T47D (cell line): ENCODE measurements around the gene TIPARP.

Experiments used
- DNase-seq, 2 experiments: peaks; one replicate each; pipeline versions ENCODE4 v3.0.0 to v3.0.0-alpha.2; 2011 to 2012; ENCODE audit warnings: low read depth in 1 of 2, low spot score in 1 of 2
- JUND ChIP-seq: IDR thresholded peaks from 2 replicates; pipeline ENCODE4 v1.6.1; 2012; ENCODE audit warnings: low read depth
- in situ Hi-C: cut with HindIII; loops from 2 replicates; pipeline ENCODE4 v1.10.0; 2016; ENCODE audit warnings: low sequenced_read_pairs, low pct_unique_long_range_greater_than_20kb

The TIPARP gene

DNA sequence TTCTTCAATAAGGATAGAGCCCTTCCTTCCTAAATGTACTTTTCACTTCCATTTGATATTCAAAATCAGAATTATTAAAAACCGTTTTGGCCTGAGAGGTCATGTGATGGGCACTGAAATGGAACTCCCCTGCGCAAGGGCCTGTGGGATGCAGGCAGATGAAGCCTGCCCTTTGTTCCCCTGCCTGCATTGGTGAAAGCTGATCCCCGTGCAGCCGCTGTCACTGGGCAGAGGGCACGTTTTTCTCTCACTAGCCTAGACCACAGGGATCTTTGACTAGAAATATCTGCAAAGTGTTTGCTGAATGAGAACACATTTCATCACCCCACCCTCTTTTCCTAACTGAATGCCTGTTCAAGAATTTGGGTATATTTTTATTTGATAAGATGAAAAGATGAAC lies 74.9 kb downstream of the TIPARP start:
- no peak for TF ChIP-seq JUND
- in situ Hi-C loops, result no loop called here
- DNase-seq, result no peak

DNA sequence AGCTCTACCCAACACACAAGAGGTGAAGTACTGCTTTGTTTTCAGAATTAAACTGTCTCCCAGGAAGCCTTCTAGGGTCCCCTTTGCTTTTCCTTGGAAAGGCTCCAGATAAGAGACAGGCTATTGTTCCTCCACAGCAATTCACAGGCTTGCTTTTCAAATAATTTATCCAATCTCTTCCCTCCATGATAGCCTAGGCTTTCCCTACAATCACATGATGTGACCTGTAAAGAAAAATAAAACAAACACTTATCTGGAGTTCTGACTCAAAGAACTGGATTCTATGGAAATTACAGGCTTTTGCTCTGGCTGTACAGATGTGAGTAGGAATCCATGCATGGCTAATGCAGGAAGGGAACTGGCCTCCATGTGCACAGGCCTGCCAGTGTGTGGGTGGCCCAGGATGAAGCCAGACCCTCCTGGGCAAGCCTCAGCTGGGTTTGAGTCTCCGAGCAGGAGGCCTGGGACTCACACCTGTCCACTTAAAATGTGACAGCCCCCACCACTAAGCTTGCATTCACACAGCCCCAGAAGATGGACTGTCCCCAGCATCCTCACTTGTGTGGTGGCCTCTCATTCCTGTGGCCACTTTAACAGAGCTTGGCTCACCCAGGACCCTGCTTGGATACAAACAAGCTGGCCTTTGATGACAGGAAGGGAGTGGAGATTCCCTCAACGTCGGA lies 75.9 kb downstream of the TIPARP start:
- no peak for DNase-seq
- TF ChIP-seq JUND, result no peak
- in situ Hi-C loops, result no loop called here

DNA sequence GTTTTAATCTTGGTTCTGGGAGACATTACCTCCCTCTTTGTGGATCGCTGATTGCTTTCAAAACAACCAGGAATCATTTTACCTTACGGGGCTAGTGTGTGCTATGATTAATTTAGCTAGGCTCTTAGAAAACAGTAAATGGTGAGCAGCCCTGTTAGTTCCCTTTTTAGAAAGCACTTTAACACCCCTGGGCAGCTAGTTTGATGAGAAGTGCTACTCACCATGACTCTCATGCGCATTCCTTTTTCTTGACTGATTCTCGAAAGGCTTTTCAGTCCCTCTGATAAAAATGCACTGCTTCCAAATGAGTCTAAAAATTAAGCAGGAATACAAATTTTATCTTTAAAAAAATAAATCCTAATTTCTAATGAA lies 76.5 kb downstream of the TIPARP start:
- DNase-seq, result no peak
- in situ Hi-C loops, result no loop called here
- no peak for TF ChIP-seq JUND

DNA sequence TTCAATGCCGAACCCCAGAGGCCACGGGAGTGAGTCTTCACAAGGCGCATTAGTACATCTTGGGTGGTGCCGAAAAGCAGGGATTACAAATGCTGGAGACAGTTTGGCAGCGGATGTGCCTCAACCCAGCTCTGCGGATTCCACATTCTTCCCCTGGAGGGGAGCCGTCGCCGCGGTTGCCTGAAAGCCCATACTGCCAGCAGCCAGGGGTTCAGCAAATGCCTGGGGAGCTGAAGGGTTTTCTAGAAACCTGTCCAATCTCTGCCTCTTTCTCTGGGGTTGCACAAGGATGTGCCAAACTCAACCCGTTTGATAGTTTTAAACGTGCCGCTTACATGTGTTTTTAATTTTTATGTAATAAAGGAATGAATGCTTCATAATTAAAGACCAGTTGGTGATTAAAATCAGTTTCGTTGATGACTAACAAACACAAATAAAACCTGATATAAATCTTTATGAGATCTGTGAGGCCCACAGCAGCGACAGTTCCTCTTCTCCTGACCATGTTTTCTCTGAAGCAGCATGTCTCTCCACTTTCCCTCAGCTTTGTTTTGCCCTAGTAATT lies 77.2 kb downstream of the TIPARP start:
- in situ Hi-C loops, result no loop called here
- DNase-seq, result peak; percentile 39 to 61
- no peak for TF ChIP-seq JUND
